Esophagus muscularis mucosa (tissue), 4 donors: ENCODE results near the gene COG2. TPM values are rescaled to one million over a fixed set of nuclear protein-coding genes. Genes with fewer than 3 reads are reported as not detected.

Experiments used
- DNase-seq: peaks from one replicate; pipeline ENCODE4 v3.0.0-alpha.2; 2017; ENCODE audit errors: extremely low spot score
- H3K27ac ChIP-seq, 4 donors: fragments of 200-600 bp; sonication (generic); replicated peaks in 1 of 4; 1 replicate in 3 of 4; 2 replicates in 1 of 4; pipeline ENCODE4 v1.5.1; 2016 to 2019; ENCODE audit warnings: mild to moderate bottlenecking in 1 of 4
- H3K27me3 ChIP-seq, 4 donors: fragments of 200-600 bp; sonication (generic); one replicate each; pipeline versions ENCODE4 v1.5.1 to v1.6.0; 2016 to 2019
- H3K36me3 ChIP-seq, 4 donors: fragments of 200-600 bp; sonication (generic); one replicate each; pipeline ENCODE4 v1.5.1; 2016 to 2019
- H3K4me1 ChIP-seq, 4 donors: fragments of 200-600 bp; sonication (generic); one replicate each; pipeline ENCODE4 v1.5.1; 2016 to 2019
- H3K4me3 ChIP-seq, 4 donors: fragments of 200-600 bp; sonication (generic); 1 replicate in 2 of 4; 2 replicates in 2 of 4; pipeline ENCODE4 v1.5.1; 2016 to 2019; ENCODE audit warnings: mild to moderate bottlenecking in 4 of 4, moderate library complexity in 1 of 4
- H3K9me3 ChIP-seq, 4 donors: fragments of 200-600 bp; sonication (generic); 1 replicate in 3 of 4; 2 replicates in 1 of 4; pipeline ENCODE4 v1.5.1; 2016 to 2019
- EP300 ChIP-seq: sonication (generic); formaldehyde crosslinking; IDR thresholded peaks from one replicate; pipeline ENCODE4 v1.6.1; 2017; ENCODE audit warnings: antibody characterized with exemption
- POLR2A ChIP-seq: fragments of 450-650 bp; IDR thresholded peaks from one replicate; pipeline ENCODE4 v1.6.1; 2017; ENCODE audit warnings: antibody characterized with exemption, moderate library complexity, mild to moderate bottlenecking, low read depth
- POLR2AphosphoS5 ChIP-seq, 2 donors: sonication (generic); formaldehyde crosslinking; IDR thresholded peaks; one replicate each; pipeline ENCODE4 v1.6.1; 2017; ENCODE audit warnings: antibody characterized with exemption in 2 of 2
- WGBS: methylation state at CpG from one replicate; pipeline ENCODE4 v1.1.5; 2018; 5-methylcytosine and 5-hydroxymethylcytosine counted together
- intact Hi-C: fragments of 100-400 bp; cut with DNase I; formaldehyde crosslinking; loops from one replicate; pipeline ENCODE4 v1.15.1; 2023
- total RNA-seq, 4 donors: library from RNA; depleted of rRNA; stranded (reverse); fragments of >200 nt; gene quantifications; one replicate each; pipeline versions ENCODE4 v1.1.0 to v1.2.1, GENCODE V29; 2016
- TF ChIP-seq, protein P1 (sequence below), 3 experiments: fragments of 200-600 bp in 2 of 3; fragments of 450-650 bp in 1 of 3; sonication (generic) in 2 of 3; IDR thresholded peaks; one replicate each; pipeline ENCODE4 v1.5.1; 2017 to 2019; ENCODE audit warnings: antibody characterized with exemption in 3 of 3, mild to moderate bottlenecking in 2 of 3, moderate library complexity in 1 of 3

Gene COG2
- total RNA-seq, 4 donors from 2014 or later: 20.9 to 23.9 (median 22.5) TPM

DNA sequence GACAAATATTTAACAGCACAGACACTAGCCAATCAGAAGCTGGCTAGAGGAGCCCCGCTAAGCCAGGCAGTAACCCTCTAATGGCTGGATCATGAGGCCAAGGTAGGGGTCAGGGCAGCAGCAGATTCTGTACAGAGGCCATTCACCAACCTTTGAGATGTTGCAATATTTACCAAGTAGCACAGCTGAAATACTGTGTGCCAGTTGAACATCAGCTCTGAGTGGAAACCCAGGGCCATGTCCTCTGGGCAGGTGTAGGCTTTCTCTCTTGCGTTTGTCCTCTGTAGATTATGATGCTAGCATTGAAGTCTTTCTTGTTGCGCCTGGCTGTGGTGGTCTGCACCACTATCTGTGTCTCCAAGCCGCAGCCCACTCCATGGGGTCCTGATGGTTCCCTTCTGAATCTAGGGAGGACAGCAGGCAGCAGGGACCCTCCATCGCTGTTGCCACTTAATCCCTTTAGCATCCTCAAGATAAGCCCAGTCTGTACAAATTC lies 2.5 kb upstream of the COG2 start:
- Histone ChIP-seq H3K4me1 (peaks cover 22 to 25% (median 24%) of the 10 kb centered on the region in 4 donors), H3K27ac (no peak overlapping the region), H3K9me3 (no peaks in the 10 kb centered on the region), H3K4me3 (no peak overlapping the region), H3K27me3 (peaks cover 0 to 36% (median 0%) of the 10 kb centered on the region in 4 donors), H3K36me3 (no peaks in the 10 kb centered on the region)
- intact Hi-C loops: loop anchor here (5.0 kb wide), 1 partner anchor 133 kb away; no protein-coding TSS in a partner anchor
- DNase-seq: no peak
- no peak for TF ChIP-seq EP300
- TF ChIP-seq POLR2A: no peak
- TF ChIP-seq POLR2AphosphoS5 (IDR thresholded peaks at IDR 0.05): no peak
- TF ChIP-seq, protein P1, sequence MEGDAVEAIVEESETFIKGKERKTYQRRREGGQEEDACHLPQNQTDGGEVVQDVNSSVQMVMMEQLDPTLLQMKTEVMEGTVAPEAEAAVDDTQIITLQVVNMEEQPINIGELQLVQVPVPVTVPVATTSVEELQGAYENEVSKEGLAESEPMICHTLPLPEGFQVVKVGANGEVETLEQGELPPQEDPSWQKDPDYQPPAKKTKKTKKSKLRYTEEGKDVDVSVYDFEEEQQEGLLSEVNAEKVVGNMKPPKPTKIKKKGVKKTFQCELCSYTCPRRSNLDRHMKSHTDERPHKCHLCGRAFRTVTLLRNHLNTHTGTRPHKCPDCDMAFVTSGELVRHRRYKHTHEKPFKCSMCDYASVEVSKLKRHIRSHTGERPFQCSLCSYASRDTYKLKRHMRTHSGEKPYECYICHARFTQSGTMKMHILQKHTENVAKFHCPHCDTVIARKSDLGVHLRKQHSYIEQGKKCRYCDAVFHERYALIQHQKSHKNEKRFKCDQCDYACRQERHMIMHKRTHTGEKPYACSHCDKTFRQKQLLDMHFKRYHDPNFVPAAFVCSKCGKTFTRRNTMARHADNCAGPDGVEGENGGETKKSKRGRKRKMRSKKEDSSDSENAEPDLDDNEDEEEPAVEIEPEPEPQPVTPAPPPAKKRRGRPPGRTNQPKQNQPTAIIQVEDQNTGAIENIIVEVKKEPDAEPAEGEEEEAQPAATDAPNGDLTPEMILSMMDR (IDR thresholded peaks at IDR 0.05): no peak
- WGBS: 89% methylated on average over 4 of the region's 5 CpGs

DNA sequence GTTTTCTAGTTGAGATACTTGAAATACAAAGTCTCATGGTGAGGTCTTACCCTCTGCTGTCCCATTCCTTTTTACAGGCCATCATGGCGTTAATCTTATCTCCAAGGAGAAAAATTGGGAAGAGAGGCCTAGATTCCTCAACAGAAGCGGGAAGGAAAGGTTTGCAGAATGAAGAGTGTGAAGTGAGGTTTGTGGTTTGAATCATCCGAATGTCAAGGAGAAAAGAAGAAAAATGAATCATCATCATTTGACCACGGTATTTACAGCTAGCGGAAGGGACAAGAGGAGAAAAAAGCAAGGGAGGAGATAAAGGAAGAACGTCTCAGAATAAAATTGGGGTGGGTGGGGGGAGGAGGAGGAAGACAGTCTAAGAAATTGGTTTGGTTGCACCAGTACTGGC lies 935 bp upstream of the COG2 start:
- Histone ChIP-seq H3K9me3 (no peaks in the 10 kb centered on the region), H3K36me3 (peaks cover 0 to 8% (median 3%) of the 10 kb centered on the region in 4 donors), H3K4me1 (peaks cover 25 to 36% (median 30%) of the 10 kb centered on the region in 4 donors), H3K4me3 (no peak overlapping the region), H3K27me3 (peaks cover 0 to 29% (median 0%) of the 10 kb centered on the region in 4 donors), H3K27ac (no peak overlapping the region)
- 74% methylated on average over 6 of the region's 6 CpGs for WGBS
- intact Hi-C loops: loop anchor here (5.0 kb wide), 1 partner anchor 131 kb away; no protein-coding TSS in a partner anchor
- peak; percentile 47 for DNase-seq
- TF ChIP-seq, protein P1 (IDR thresholded peaks at IDR 0.05): no peak
- TF ChIP-seq POLR2A (no peak), EP300 (no peak)

DNA sequence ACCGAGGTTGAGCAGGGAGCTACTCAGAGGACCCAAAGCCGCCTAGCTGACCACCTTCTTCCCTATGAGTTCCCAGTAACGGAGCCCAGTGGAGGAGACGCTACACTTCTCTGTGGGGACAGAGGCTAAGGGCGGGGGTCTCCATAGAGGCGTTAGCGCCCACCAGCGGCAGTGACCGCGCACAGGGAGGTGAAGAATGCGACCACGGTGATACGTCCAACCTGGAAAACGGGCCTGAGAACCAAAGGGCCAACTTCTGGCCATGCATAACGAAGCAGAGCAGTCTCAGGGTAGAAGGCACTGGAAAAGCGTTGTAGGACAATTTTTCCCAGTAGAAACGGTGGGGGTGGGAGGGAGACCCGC lies 400 bp upstream of the COG2 start:
- Histone ChIP-seq H3K4me3 (peak overlapping the region; percentile 73 to 99 (median 82)), H3K4me1 (peaks cover 25 to 38% (median 32%) of the 10 kb centered on the region in 4 donors), H3K27me3 (peaks cover 0 to 23% (median 0%) of the 10 kb centered on the region in 4 donors), H3K9me3 (no peaks in the 10 kb centered on the region), H3K36me3 (peaks cover 0 to 13% (median 3%) of the 10 kb centered on the region in 4 donors), H3K27ac (peak overlapping the region in 1 of 4 donors; percentile 81)
- WGBS: 13% methylated on average over 17 of the region's 18 CpGs
- no peak for TF ChIP-seq EP300
- no peak for TF ChIP-seq POLR2AphosphoS5 (IDR thresholded peaks at IDR 0.05)
- TF ChIP-seq POLR2A: no peak
- TF ChIP-seq, protein P1 (IDR thresholded peaks at IDR 0.05): no peak
- intact Hi-C loops: loop anchor here (5.0 kb wide), 1 partner anchor 130 kb away; no protein-coding TSS in a partner anchor
- no peak for DNase-seq

DNA sequence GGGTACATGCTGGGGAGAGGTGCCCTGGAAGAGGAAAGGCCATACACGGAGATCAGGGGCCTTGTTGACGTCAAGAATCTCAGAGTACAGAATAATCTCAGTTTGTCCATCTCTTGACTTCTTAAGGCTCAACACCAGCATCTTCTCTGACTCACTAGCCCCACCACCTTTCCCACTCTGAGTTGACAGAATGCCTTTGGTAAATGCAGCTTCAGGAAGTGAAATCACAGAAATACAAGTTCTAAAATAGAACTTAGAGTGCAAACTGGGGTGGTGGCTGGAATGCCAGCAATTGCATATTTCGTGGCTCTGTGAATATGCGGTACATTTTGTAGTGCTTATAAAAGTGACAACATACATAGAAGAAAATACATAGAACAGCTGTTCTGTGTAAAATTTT lies 1.6 kb downstream of the COG2 start:
- 61% methylated on average over 4 of the region's 4 CpGs for WGBS
- no peak for DNase-seq
- H3K4me3 ChIP-seq: peak overlapping the region in 1 of 4 donors; percentile 19
- no peak overlapping the region for H3K27ac ChIP-seq
- TF ChIP-seq POLR2AphosphoS5 (IDR thresholded peaks at IDR 0.05): no peak
- no peak for TF ChIP-seq POLR2A
- TF ChIP-seq, protein P1 (IDR thresholded peaks at IDR 0.05): no peak
- no peak for TF ChIP-seq EP300
- intact Hi-C loops: loop anchor here (5.0 kb wide), 1 partner anchor 128 kb away; no protein-coding TSS in a partner anchor
- no peaks in the 10 kb centered on the region for H3K9me3 ChIP-seq
- peaks cover 0 to 3% (median 0%) of the 10 kb centered on the region in 4 donors for H3K27me3 ChIP-seq
- H3K4me1 ChIP-seq: peaks cover 25 to 44% (median 33%) of the 10 kb centered on the region in 4 donors
- peaks cover 0 to 13% (median 3%) of the 10 kb centered on the region in 4 donors for H3K36me3 ChIP-seq
